HG02642 (cell line): ENCODE data around the gene SLC1A7.

ENCODE experiments used
- ATAC-seq: cut with Tn5 transposase; IDR thresholded peaks from one replicate; pipeline ENCODE4 v1.9.1; 2021; ENCODE audit warnings: mild to moderate bottlenecking; ENCODE audit not compliant: unreplicated experiment, poor library complexity

Gene SLC1A7

DNA sequence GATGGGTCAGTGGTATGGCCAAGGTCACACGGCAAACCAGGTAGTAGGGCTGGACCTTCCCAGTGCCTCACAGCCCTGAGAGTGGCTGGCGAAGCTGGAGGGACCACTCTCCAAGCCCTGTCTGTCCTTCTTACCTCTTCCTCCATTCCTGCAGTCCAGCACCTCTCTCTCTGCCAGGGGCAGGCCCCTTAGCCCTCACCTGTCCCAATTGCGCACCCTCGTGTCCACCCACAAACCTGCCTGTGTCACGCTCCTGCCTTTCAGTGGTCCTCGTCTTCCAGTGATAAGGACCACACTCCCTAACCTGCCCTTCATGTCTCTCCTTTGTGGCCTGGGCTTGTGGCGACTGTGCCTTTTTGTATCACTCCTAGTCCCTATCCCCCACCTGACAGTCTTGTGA is 77.0 kb downstream of the SLC1A7 start:
- ATAC-seq, result no peak

GRCh38 chr1:53063744-53064515 is 78.5 kb downstream of the SLC1A7 start:
- ATAC-seq, result no peak

DNA sequence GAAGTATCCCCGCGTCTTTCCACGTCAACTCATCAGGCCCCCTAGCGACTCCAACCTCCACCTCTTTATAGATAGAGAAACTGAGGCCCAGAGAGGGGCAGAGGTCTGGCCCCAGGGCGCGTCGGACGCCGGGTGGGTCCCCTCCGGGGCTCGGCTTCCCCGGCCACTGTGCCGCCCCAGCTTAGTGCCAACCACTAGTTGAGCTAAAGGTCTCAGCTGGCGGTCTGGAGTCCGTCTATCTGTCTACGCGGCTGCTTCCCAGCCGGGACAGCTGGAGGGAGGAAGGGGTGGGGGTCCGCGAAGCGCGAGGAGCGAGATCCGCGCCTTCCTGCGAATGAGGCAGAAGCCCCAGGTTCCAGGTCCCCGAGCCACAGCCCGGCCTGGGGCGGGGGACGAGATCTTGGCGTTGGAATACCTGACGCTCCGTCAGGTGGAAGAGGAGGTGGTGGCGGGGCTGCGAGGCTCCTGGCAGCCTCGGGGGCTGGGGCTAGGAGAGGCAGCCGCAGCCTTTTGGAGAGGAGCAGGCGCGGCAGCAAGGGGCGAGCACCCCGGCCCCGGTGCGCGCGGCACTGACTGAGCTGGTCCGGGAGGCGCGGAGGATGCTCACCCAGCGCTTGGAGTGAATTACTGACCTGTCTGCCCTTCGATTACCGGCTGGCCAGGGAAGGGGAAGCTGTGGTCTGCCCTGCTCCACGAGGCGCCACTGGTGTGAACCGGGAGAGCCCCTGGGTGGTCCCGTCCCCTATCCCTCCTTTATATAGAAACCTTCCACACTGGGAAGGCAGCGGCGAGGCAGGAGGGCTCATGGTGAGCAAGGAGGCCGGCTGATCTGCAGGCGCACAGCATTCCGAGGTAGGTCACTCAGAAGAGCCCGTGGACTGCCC is 79.5 kb downstream of the SLC1A7 start:
- no peak for ATAC-seq

GRCh38 chr1:53061859-53062707 is 80.4 kb downstream of the SLC1A7 start, which contains the start of gene PODN:
PODN (plus strand) TSS chr1:53062213; CDS start chr1:53069856, 7,643 bp downstream.
- ATAC-seq, result no peak

GRCh38 chr1:53061123-53061858 is 81.1 kb downstream of the SLC1A7 start:
- ATAC-seq, result no peak

- no peak for ATAC-seq
Observed at GRCh38 chr1:53060579-53060978, 81.9 kb downstream of the SLC1A7 start.

DNA sequence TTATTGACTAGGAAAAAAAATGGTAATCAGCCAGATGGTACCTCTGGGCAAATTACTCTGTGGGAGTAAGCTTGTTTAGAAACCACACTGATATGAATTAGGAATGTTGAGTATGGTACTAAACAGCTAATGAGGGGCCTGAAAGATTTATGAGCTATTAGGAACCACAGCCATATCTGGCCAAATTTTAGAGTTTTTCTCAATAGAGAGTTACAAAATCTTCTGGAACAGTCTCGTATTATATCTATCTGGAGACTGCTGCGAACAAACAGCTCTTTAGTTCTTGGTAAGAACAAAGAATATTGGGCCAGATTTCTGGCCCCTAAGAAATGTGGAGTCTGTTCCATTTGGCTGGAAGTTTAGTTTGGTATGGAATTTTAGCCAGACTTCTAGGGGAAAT is 85.3 kb downstream of the SLC1A7 start:
- no peak for ATAC-seq

- no peak for ATAC-seq
Observed at GRCh38 chr1:53051676-53052075, 90.8 kb downstream of the SLC1A7 start.

GRCh38 chr1:53050310-53050709 is 92.1 kb downstream of the SLC1A7 start:
- no peak for ATAC-seq

DNA sequence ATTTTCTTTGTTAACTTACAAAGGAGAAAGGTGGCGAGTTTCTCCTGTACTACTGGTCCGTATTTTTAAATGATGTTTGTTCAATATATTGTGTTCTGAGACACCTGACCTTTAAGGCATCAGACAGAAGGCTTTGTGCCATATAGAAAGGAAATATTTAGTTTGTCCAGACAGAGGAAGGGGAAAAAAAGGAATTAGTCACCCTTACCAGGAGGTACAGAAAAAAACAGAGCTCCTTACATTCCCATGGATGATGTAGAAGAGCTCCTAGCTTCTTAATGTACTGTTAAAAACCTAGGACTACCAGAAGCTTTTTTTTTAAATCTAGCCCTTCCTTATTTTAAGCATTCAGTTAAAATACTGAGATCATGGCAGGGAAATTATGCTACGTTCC is 92.9 kb downstream of the SLC1A7 start:
- no peak for ATAC-seq

DNA sequence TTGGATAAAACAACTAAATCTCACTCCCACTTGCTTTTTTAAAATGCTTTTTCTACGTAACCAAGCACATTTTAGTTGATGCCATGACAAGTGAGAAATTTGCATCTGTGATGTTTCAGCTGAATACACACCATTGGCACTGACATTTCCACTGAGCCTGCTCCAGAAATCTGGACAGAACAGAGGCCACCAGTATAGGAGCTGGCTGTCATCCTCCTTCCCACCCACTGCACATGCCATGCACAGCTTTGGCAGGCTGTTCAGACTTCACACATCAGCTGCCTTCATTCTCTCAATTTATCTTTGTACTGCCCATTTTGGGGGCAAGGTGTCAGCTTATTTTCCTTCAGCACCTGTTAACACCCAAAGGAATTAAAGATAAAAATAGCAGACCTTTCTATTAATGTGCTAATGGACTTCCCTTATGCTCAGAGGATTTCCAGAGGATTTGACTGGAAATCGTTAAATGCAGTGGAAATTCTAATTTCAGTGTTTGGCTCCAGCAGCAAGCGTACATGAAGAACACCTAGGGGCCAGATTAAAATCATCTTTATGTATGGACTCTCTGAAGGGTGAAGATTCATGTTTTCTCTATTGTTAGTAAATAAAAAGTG is 93.4 kb downstream of the SLC1A7 start:
- ATAC-seq, result no peak

- ATAC-seq, result no peak
Observed at GRCh38 chr1:53047737-53048736, 94.4 kb downstream of the SLC1A7 start.

GRCh38 chr1:53046930-53047329 is 95.5 kb downstream of the SLC1A7 start:
- ATAC-seq, result no peak

DNA sequence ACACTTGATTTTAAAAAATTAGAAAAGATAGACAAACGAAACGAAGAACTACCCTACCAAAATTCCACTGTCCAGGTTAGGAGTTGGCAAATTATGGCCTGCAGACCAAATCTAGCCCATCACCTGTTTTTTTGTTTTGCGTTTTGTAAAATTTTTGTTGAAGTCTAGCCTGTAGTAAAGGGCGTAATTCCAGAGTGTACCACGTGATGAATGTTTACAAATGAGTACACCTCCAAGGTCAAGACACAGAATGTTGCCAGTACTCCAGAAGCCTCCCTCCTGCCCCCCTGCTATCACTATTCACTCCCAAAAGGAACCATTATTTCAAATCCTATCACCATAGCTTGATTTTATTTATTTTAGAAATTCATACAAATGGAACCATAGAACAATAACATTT is 97.5 kb downstream of the SLC1A7 start:
- no peak for ATAC-seq

- ATAC-seq, result no peak
Observed at GRCh38 chr1:53043271-53043670, 99.2 kb downstream of the SLC1A7 start.

GRCh38 chr1:53038566-53038965 is 103.9 kb downstream of the SLC1A7 start:
- ATAC-seq, result no peak
